ENCODE data around the gene CPVL.

DNA sequence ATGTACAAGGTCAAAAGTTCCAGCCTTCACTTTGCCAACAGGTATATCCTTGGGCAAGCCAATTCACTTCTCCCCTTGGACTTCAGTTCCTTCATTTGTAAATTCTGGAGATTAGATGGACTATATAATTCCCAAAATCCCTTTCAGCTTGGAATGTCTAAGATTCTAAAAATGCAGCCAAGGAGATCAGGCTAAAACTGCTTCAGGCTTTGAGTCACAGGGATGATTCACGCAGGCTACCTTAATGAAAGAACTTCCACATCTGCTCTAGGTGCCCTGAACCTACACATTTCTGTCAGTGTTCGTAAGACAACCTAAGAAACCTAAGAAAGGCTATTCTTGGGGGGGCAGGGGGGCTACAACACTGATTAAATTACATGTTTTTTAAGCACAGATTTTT is 7.1 kb downstream of the CPVL start:
- TF ChIP-seq, protein P1, sequence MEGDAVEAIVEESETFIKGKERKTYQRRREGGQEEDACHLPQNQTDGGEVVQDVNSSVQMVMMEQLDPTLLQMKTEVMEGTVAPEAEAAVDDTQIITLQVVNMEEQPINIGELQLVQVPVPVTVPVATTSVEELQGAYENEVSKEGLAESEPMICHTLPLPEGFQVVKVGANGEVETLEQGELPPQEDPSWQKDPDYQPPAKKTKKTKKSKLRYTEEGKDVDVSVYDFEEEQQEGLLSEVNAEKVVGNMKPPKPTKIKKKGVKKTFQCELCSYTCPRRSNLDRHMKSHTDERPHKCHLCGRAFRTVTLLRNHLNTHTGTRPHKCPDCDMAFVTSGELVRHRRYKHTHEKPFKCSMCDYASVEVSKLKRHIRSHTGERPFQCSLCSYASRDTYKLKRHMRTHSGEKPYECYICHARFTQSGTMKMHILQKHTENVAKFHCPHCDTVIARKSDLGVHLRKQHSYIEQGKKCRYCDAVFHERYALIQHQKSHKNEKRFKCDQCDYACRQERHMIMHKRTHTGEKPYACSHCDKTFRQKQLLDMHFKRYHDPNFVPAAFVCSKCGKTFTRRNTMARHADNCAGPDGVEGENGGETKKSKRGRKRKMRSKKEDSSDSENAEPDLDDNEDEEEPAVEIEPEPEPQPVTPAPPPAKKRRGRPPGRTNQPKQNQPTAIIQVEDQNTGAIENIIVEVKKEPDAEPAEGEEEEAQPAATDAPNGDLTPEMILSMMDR (IDR thresholded peaks at IDR 0.05) = no peak
- TF ChIP-seq SIN3A (IDR thresholded peaks at IDR 0.05; ENCODE audit: borderline replicate concordance, insufficient read depth, low read depth, low read length) (no peak), POLR2AphosphoS5 (IDR thresholded peaks at IDR 0.05; ENCODE audit: low read depth, low read length) (no peak), TCF7L2 (IDR thresholded peaks at IDR 0.05; ENCODE audit: low read depth, low read length) (no peak)
- TF ChIP-seq, protein P2, sequence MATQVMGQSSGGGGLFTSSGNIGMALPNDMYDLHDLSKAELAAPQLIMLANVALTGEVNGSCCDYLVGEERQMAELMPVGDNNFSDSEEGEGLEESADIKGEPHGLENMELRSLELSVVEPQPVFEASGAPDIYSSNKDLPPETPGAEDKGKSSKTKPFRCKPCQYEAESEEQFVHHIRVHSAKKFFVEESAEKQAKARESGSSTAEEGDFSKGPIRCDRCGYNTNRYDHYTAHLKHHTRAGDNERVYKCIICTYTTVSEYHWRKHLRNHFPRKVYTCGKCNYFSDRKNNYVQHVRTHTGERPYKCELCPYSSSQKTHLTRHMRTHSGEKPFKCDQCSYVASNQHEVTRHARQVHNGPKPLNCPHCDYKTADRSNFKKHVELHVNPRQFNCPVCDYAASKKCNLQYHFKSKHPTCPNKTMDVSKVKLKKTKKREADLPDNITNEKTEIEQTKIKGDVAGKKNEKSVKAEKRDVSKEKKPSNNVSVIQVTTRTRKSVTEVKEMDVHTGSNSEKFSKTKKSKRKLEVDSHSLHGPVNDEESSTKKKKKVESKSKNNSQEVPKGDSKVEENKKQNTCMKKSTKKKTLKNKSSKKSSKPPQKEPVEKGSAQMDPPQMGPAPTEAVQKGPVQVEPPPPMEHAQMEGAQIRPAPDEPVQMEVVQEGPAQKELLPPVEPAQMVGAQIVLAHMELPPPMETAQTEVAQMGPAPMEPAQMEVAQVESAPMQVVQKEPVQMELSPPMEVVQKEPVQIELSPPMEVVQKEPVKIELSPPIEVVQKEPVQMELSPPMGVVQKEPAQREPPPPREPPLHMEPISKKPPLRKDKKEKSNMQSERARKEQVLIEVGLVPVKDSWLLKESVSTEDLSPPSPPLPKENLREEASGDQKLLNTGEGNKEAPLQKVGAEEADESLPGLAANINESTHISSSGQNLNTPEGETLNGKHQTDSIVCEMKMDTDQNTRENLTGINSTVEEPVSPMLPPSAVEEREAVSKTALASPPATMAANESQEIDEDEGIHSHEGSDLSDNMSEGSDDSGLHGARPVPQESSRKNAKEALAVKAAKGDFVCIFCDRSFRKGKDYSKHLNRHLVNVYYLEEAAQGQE (IDR thresholded peaks at IDR 0.05; ENCODE audit: insufficient read depth in 1 of 2, low read depth in 2 of 2, low read length in 1 of 2) = no peak

Measured in Panc1 (cell line).